OCI-LY7 (cell line): ENCODE measurements around the gene C1GALT1.

Source experiments
- CTCF ChIP-seq: fragments of 200-600 bp; sonication (generic); conservative IDR thresholded peaks from 2 replicates; pipeline ENCODE4 v1.5.1; 2014; ENCODE audit warnings: mild to moderate bottlenecking, antibody characterized with exemption, low read length, moderate library complexity, mixed read lengths
- EZH2phosphoT487 ChIP-seq: fragments of 200-600 bp; sonication (generic); IDR thresholded peaks from 2 replicates; pipeline ENCODE4 v1.6.1; 2018; ENCODE audit warnings: low read depth, borderline replicate concordance, mild to moderate bottlenecking, mixed run types, antibody characterized with exemption, low read length, moderate library complexity, mixed read lengths

DNA sequence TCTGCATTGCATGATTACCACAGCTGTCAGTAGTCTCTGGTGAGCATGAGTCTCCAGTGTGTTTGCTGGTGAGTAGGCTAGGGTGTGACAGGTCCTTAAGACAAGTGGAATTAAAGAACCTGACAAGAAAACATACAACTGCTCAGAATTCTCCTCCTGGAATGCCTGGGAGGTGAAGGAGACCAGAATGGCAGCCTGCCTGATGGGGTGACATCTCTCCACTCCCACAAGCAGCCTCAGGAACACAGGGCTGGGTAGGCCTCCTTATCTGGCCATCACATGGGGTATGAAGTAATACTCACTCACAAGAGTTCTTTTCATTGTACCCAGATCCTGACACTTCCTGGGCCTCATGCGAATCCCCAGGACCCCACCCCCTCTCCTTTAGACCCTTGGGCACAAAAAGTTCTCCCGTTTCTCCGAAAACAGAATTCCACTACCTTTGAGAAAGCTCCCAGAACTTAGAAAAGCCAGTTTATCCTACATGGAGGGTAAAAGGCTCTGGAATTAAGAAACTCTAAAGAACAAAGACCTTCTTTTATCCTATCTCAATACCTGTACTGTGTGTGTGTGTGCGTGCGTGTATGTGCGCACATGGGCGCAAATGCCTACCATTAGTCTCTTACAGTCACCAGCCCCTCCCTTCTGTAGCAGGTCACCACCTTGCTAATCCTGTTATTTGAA is 33.4 kb upstream of the C1GALT1 start:
- TF ChIP-seq CTCF (no peak), EZH2phosphoT487 (no peak)
